ENCODE results near the gene SPEG.

The SPEG gene

DNA sequence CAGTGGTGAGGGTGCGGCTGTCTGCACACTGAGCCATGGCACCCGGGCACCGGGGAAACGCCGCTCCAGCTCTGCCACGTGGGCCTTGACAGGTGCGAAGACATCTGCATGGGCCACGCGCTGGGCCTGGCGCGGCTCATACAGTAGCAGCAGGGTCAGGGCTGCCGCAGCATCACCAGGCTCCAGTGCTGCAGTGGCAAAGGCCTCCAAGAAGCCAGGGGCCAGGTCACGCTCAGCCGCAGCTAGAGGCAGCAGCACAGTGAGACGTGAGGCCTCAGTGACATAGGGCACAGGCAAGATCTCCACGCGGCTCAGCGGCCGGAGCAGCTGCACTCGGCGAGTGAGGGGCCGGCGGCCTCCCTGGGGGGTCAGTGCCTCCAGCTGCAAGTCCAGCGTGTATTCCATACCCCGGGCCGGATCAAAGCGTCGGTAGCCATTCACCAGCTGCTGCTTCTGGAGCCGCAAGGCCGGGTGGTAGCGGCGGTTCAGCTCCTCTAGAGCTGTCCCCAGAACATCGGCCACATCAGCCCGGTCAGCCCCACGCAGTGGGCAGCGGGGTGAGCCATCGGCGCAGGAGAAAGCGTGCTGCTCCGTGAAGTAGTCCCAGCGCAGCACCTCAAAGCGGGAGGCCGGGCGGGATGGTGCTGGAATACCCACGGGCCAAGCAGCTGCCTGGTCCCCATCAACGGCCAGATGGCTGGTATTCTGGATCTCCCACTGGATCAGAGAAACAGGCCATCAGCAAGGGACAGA lies 105.5 kb downstream of the SPEG start:
- H3K9me2 ChIP-seq (ENCODE audit: low read depth, low read length) = no peaks in the 10 kb centered on the region
- no peaks in the 10 kb centered on the region for H3K79me2 ChIP-seq (ENCODE audit: insufficient read depth, low read length)
- no peaks in the 10 kb centered on the region for H4K20me1 ChIP-seq (ENCODE audit: insufficient read depth, low read length)
- H3K9ac ChIP-seq (ENCODE audit: low read length) = no peak overlapping the region
- H3F3A ChIP-seq (ENCODE audit: insufficient read depth, low read length) = no peaks in the 10 kb centered on the region
- H3K4me3 ChIP-seq (ENCODE audit: low read depth, low read length, poor library complexity, severe bottlenecking) = no peak overlapping the region
- H3K4me1 ChIP-seq (ENCODE audit: insufficient read depth, low read length, severe bottlenecking) = peaks cover 13% of the 10 kb centered on the region
- no peak overlapping the region for H2AFZ ChIP-seq (ENCODE audit: low read length)
- no peaks in the 10 kb centered on the region for H3K9me3 ChIP-seq (ENCODE audit: low read length)
- no peaks in the 10 kb centered on the region; the same call in 1 of the 2 replicates for H3K27me3 ChIP-seq (ENCODE audit: insufficient read depth, low read length)
- H3K27ac ChIP-seq (ENCODE audit: low read depth, low read length, poor library complexity, severe bottlenecking) = no peak overlapping the region
- H3K4me2 ChIP-seq (ENCODE audit: low read length) = no peak overlapping the region
- peaks cover 11% of the 10 kb centered on the region; the same call in 1 of the 2 replicates for H3K36me3 ChIP-seq (ENCODE audit: insufficient read depth, low read length)
- TF ChIP-seq, protein P1, sequence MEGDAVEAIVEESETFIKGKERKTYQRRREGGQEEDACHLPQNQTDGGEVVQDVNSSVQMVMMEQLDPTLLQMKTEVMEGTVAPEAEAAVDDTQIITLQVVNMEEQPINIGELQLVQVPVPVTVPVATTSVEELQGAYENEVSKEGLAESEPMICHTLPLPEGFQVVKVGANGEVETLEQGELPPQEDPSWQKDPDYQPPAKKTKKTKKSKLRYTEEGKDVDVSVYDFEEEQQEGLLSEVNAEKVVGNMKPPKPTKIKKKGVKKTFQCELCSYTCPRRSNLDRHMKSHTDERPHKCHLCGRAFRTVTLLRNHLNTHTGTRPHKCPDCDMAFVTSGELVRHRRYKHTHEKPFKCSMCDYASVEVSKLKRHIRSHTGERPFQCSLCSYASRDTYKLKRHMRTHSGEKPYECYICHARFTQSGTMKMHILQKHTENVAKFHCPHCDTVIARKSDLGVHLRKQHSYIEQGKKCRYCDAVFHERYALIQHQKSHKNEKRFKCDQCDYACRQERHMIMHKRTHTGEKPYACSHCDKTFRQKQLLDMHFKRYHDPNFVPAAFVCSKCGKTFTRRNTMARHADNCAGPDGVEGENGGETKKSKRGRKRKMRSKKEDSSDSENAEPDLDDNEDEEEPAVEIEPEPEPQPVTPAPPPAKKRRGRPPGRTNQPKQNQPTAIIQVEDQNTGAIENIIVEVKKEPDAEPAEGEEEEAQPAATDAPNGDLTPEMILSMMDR (IDR thresholded peaks at IDR 0.05; ENCODE audit: low read length) = no peak
- TF ChIP-seq EZH2 (IDR thresholded peaks at IDR 0.05; ENCODE audit: borderline replicate concordance, low read length) = no peak

DNA sequence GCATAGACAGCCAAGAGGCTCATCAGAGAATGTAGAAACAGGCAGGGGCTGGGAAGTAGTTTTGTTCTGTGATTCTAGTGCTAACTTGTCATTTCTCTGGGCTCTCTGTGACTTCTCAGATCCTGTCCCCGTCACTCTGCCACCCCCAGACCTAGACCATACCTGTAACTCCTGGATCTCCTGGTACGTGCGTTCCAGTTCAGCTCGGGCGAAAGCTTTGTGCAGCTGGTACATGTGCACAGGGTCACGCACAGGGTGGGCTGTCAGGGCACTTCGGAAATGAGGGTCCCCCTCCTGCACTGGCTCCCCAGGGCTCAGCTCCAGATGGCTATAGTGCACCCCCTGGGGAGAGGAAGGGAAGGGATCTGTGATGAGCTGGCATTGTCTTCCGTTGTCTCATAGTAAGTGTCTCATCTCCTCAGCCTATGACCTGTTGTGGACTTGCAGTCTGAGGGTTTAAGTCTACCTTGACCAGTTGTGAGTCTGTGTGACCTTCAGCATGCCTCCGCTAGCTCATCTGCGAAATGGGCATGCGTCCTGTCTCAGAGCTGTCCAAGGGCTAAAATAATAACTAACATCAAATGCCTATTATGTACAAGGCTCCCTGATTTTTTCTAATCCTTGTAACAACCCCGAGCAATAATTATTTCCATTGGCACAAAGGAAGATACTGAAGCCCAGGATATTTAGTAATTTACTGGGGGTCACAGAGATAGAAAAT lies 106.3 kb downstream of the SPEG start:
- Histone ChIP-seq H3K4me1 (ENCODE audit: insufficient read depth, low read length, severe bottlenecking) (peaks cover 13% of the 10 kb centered on the region), H3K79me2 (ENCODE audit: insufficient read depth, low read length) (no peaks in the 10 kb centered on the region), H3K9me3 (ENCODE audit: low read length) (no peaks in the 10 kb centered on the region), H3F3A (ENCODE audit: insufficient read depth, low read length) (no peaks in the 10 kb centered on the region), H3K4me3 (ENCODE audit: low read depth, low read length, poor library complexity, severe bottlenecking) (no peak overlapping the region), H3K27me3 (ENCODE audit: insufficient read depth, low read length) (no peaks in the 10 kb centered on the region; the same call in 1 of the 2 replicates), H3K4me2 (ENCODE audit: low read length) (peak overlapping the region; percentile 61), H4K20me1 (ENCODE audit: insufficient read depth, low read length) (no peaks in the 10 kb centered on the region), H3K9ac (ENCODE audit: low read length) (no peak overlapping the region), H2AFZ (ENCODE audit: low read length) (no peak overlapping the region), H3K27ac (ENCODE audit: low read depth, low read length, poor library complexity, severe bottlenecking) (no peak overlapping the region), H3K36me3 (ENCODE audit: insufficient read depth, low read length) (peaks cover 11% of the 10 kb centered on the region; the same call in 1 of the 2 replicates), H3K9me2 (ENCODE audit: low read depth, low read length) (no peaks in the 10 kb centered on the region)
- no peak for TF ChIP-seq EZH2 (IDR thresholded peaks at IDR 0.05; ENCODE audit: borderline replicate concordance, low read length)
- TF ChIP-seq, protein P1 (IDR thresholded peaks at IDR 0.05; ENCODE audit: low read length) = no peak

GRCh38 chr2:219541611-219542180 lies 107.1 kb downstream of the SPEG start:
- H3K79me2 ChIP-seq (ENCODE audit: insufficient read depth, low read length) = no peaks in the 10 kb centered on the region

More at GRCh38 chr2:219541611-219542180, 107.1 kb downstream of the SPEG start:
- peaks cover 13% of the 10 kb centered on the region for H3K4me1 ChIP-seq (ENCODE audit: insufficient read depth, low read length, severe bottlenecking)
- H2AFZ ChIP-seq (ENCODE audit: low read length) = no peak overlapping the region
- H3K9me2 ChIP-seq (ENCODE audit: low read depth, low read length) = no peaks in the 10 kb centered on the region
- peak overlapping the region; percentile 61 for H3K4me2 ChIP-seq (ENCODE audit: low read length)
- H3K27me3 ChIP-seq (ENCODE audit: insufficient read depth, low read length) = no peaks in the 10 kb centered on the region; the same call in 1 of the 2 replicates
- H3K9me3 ChIP-seq (ENCODE audit: low read length) = no peaks in the 10 kb centered on the region
- H4K20me1 ChIP-seq (ENCODE audit: insufficient read depth, low read length) = no peaks in the 10 kb centered on the region
- H3K36me3 ChIP-seq (ENCODE audit: insufficient read depth, low read length) = peaks cover 11% of the 10 kb centered on the region; the same call in 1 of the 2 replicates
- peak overlapping the region; percentile 66 for H3K4me3 ChIP-seq (ENCODE audit: low read depth, low read length, poor library complexity, severe bottlenecking)
- no peak for TF ChIP-seq EZH2 (IDR thresholded peaks at IDR 0.05; ENCODE audit: borderline replicate concordance, low read length)
- TF ChIP-seq, protein P1 (IDR thresholded peaks at IDR 0.05; ENCODE audit: low read length) = peak; percentile 100
- no peak overlapping the region for H3K27ac ChIP-seq (ENCODE audit: low read depth, low read length, poor library complexity, severe bottlenecking)
- no peaks in the 10 kb centered on the region for H3F3A ChIP-seq (ENCODE audit: insufficient read depth, low read length)
- H3K9ac ChIP-seq (ENCODE audit: low read length) = peak overlapping the region; percentile 56; the same call in 1 of the 2 replicates

Data from OCI-LY1 (cell line).